GM12878 (cell line): ENCODE measurements around the gene BAG3. TPM values are rescaled to one million over a fixed set of nuclear protein-coding genes. Genes with fewer than 3 reads are reported as not detected.

ENCODE experiments used
- ATAC-seq: fragments of 200-7000 bp; cut with Tn5 transposase; 3 replicates; pipeline ENCODE4 v1.9.1; 2020; ENCODE audit warnings: mild to moderate bottlenecking, moderate library complexity
- BruUV-seq: library from RNA; stranded (reverse); fragments of 400-500 nt; replicated peaks from 2 replicates; lab custom pipeline; 2021; lab: Mats Ljungman, UMichigan
- CTCF ChIA-PET: fragments of 300-600 bp; sonication (Branson Sonifier 250); formaldehyde crosslinking; extraction: SDS; loops from one replicate; lab custom pipeline; 2021; ENCODE audit warnings: inconsistent platforms; lab: Yijun Ruan, JAX
- POLR2A ChIA-PET: fragments of 350-600 bp; formaldehyde crosslinking; extraction: SDS; loops from one replicate; lab custom pipeline; 2021; ENCODE audit warnings: inconsistent platforms; lab: Charles Lee
- RAD21 ChIA-PET: fragments of 300-600 bp; sonication (Branson Sonifier 250); formaldehyde crosslinking; loops from one replicate; lab custom pipeline; 2023; ENCODE audit warnings: antibody characterized with exemption; ENCODE audit not compliant: unreplicated experiment; lab: Charles Lee
- SMC1A ChIA-PET: fragments of 300-600 bp; sonication (Branson Sonifier 250); formaldehyde crosslinking; loops from one replicate; lab custom pipeline; 2023; ENCODE audit not compliant: unreplicated experiment, uncharacterized antibody; lab: Charles Lee
- DNase-seq: peaks from one replicate; pipeline ENCODE4 v3.0.0-alpha.2; 2011; ENCODE audit warnings: low read depth, low spot score
- FAIRE-seq: peaks from 3 replicates; lab custom pipeline; 2011; peaks lifted over from hg19 to GRCh38; lab: Jason Lieb, UNC
- H2AFZ ChIP-seq: 2 replicates; pipeline ENCODE4 v1.6.0; 2011; ENCODE audit warnings: low read depth, low read length, control low read depth; ENCODE audit not compliant: control insufficient read depth
- H3K27ac ChIP-seq: 2 replicates; pipeline ENCODE4 v1.5.1; 2011; ENCODE audit warnings: control low read depth; ENCODE audit not compliant: control insufficient read depth, insufficient read depth
- H3K27me3 ChIP-seq, 2 experiments: replicated peaks in 1 of 2; 2 replicates each; pipeline versions ENCODE4 v1.6.0 to v1.6.1; 2011; ENCODE audit warnings: low read length in 1 of 2; ENCODE audit not compliant: control insufficient read depth in 2 of 2, insufficient read depth in 2 of 2
- H3K36me3 ChIP-seq, 2 experiments: 2 replicates each; pipeline ENCODE4 v1.5.1; 2011; ENCODE audit warnings: low read length in 1 of 2; ENCODE audit not compliant: control insufficient read depth in 2 of 2, insufficient read depth in 2 of 2
- H3K4me1 ChIP-seq: 2 replicates; pipeline ENCODE4 v1.6.1; 2011; ENCODE audit warnings: mild to moderate bottlenecking, low read length, moderate library complexity, mixed read lengths; ENCODE audit not compliant: control insufficient read depth, insufficient read depth
- H3K4me2 ChIP-seq: 2 replicates; pipeline ENCODE4 v1.6.0; 2011; ENCODE audit warnings: control low read depth; ENCODE audit not compliant: control insufficient read depth, insufficient read depth
- H3K4me3 ChIP-seq: fragments of 200-600 bp; sonication (generic); 2 replicates; pipeline ENCODE4 v1.5.1; 2016
- H3K79me2 ChIP-seq: 2 replicates; pipeline ENCODE4 v1.6.0; 2011; ENCODE audit warnings: low read length; ENCODE audit not compliant: control insufficient read depth, insufficient read depth
- H3K9ac ChIP-seq: 2 replicates; pipeline ENCODE4 v1.8.0; 2011; ENCODE audit warnings: low read length, control low read depth, mixed read lengths; ENCODE audit not compliant: control insufficient read depth, insufficient read depth
- H3K9me3 ChIP-seq: replicated peaks from 3 replicates; pipeline ENCODE4 v1.5.1; 2011; ENCODE audit warnings: mild to moderate bottlenecking, low read length; ENCODE audit not compliant: control insufficient read depth, insufficient read depth
- H4K20me1 ChIP-seq: 2 replicates; pipeline ENCODE4 v1.6.0; 2011; ENCODE audit not compliant: control insufficient read depth, insufficient read depth
- HDAC2 ChIP-seq: fragments of 200-600 bp; sonication (generic); IDR thresholded peaks from 2 replicates; pipeline ENCODE4 v1.6.1; 2017
- IKZF2 ChIP-seq, 2 experiments: fragments of 450-650 bp; IDR thresholded peaks; 2 replicates each; pipeline ENCODE4 v1.6.1; 2017; ENCODE audit warnings: mild to moderate bottlenecking in 2 of 2, moderate library complexity in 2 of 2
- NFXL1 ChIP-seq: fragments of 450-650 bp; IDR thresholded peaks from 2 replicates; pipeline ENCODE4 v1.6.1; 2017; ENCODE audit warnings: antibody characterized with exemption, mild to moderate bottlenecking, borderline replicate concordance
- POLR2AphosphoS5 ChIP-seq: IDR thresholded peaks from 2 replicates; pipeline ENCODE4 v1.6.1; 2011; ENCODE audit warnings: mild to moderate bottlenecking, low read length, inconsistent platforms
- STAT3 ChIP-seq: IDR thresholded peaks from 2 replicates; pipeline ENCODE4 v1.6.1; 2011; ENCODE audit warnings: low read depth, low read length, improper control_type of control experiment
- ZNF217 ChIP-seq: fragments of 450-650 bp; IDR thresholded peaks from 2 replicates; pipeline ENCODE4 v1.6.1; 2017; ENCODE audit warnings: antibody characterized with exemption, mild to moderate bottlenecking
- WGBS: methylation state at CpG from one replicate; pipeline ENCODE4 v1.1.6; 2016; ENCODE audit warnings: low lambda C conversion rate; ENCODE audit not compliant: insufficient replicate concordance, insufficient coverage; ENCODE audit errors: missing lambda C conversion rate; 5-methylcytosine and 5-hydroxymethylcytosine counted together
- in situ Hi-C: fragments of 300-500 bp; cut with MboI; formaldehyde crosslinking; loops from 9 replicates; pipeline ENCODE4 v1.14.3; 2018; ENCODE audit warnings: mixed read lengths
- intact Hi-C: fragments of 100-400 bp; cut with micrococcal nuclease; formaldehyde crosslinking; loops from one replicate; pipeline ENCODE4 v1.14.2; 2022; ENCODE audit not compliant: unreplicated experiment
- polyA plus RNA-seq, 11 experiments: library from polyadenylated mRNA; depleted of rRNA in 4 of 11; unstranded in 6 of 11; stranded (reverse) in 5 of 11; fragments of >200 nt; fragmentation: Nextera tagmentation in 4 of 11; fragmentation: Illumina TruSeq in 1 of 11; extraction: Ambion mirVana in 4 of 11; extraction: Trizol in 1 of 11; gene quantifications; 1 replicate in 1 of 11; 2 replicates in 10 of 11; pipeline versions ENCODE4 v1.2.1 to v1.2.3, GENCODE V29; 2011 to 2016; ENCODE audit warnings: inconsistent platforms in 2 of 11, missing spikeins in 2 of 11, low read depth in 1 of 11
- total RNA-seq, 4 experiments: library from RNA; depleted of rRNA in 3 of 4; stranded (reverse); fragments of >200 nt in 3 of 4; fragmentation: Illumina TruSeq in 1 of 4; extraction: Trizol in 1 of 4; gene quantifications; 2 replicates each; pipeline versions ENCODE4 v1.2.1 to v1.2.3, GENCODE V29; 2013 to 2021
- TF ChIP-seq, protein P1 (sequence below): fragments of 450-650 bp; IDR thresholded peaks from 2 replicates; pipeline ENCODE4 v1.6.1; 2016; ENCODE audit warnings: mild to moderate bottlenecking
- TF ChIP-seq, protein P2 (sequence below): fragments of 450-650 bp; IDR thresholded peaks from 2 replicates; pipeline ENCODE4 v1.6.1; 2017; ENCODE audit warnings: mild to moderate bottlenecking
- TF ChIP-seq, protein P3 (sequence below): fragments of 450-650 bp; IDR thresholded peaks from 2 replicates; pipeline ENCODE4 v1.6.1; 2017; ENCODE audit warnings: low read depth, mild to moderate bottlenecking, moderate library complexity

The BAG3 gene
- total and polyA plus RNA-seq, 10 of the 15 experiments (the other 5 are each of a cell fraction or from before 2014, with no cell fraction given) = 0.71 to 14.1 (median 4.3) TPM

DNA sequence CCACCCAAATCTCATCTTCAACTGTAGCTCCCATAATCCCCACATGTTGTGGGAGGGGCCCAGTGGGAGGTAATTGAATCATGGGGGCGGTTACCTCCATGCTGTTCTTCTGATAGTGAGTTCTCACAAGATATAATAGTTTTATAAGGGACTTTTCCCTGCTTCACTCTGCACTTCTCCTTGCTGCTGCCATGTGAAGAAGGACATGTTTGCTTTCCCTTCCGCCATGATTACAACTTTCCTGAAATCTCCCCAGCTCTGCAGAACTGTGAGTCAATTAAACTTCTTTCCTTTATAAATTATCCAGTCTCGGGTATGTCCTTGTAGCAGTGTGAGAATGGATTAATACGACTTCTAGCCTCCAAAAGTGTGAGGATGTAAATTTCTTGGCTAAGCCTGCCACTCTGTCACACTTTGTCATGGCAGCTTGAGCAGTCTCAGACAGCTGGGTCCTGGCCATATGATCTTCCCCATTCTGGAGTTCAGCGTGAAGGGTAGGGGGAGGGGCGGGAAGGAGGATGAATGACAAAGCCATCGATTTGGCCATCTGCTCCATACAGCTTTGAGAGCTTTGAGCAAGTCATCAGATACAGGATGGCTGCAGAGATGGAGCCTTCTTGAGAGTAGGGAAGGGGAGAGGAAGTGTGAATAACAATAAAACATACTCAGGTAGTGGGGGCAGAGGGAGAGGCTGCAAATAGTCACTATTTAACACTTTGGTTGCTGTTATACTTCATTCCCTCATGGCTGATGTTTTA is 55.5 kb downstream of the BAG3 start:
- ChIA-PET RAD21 (interaction anchor here (1.7 to 9.5 kb wide), 5 partner anchors 13 to 45 kb away, joined by 5 to 143 read pairs (median 24); partner anchors contain the start of gene INPP5F), CTCF (interaction anchor here (0.9 to 6.5 kb wide), 4 partner anchors 11 to 21 kb away, joined by 3 to 45 read pairs (median 28); partner anchors contain the start of gene INPP5F), POLR2A (interaction anchor here (0.6 to 6.5 kb wide), 6 partner anchors 8 to 587 kb away, joined by 3 to 85 read pairs (median 3); partner anchors contain the start of gene INPP5F), SMC1A (interaction anchor here (0.9 to 9.6 kb wide), 6 partner anchors 11 to 47 kb away, joined by 5 to 165 read pairs (median 26); partner anchors contain the start of gene INPP5F)
- H3K4me2 ChIP-seq = 0 out of 2 replicates have a peak overlapping the region, but pooled peaks have one; percentile 7
- H3K9ac ChIP-seq = no peak overlapping the region
- no peaks in the 10 kb centered on the region for H3K36me3 ChIP-seq
- FAIRE-seq (no peak), DNase-seq (no peak), ATAC-seq (no peak)
- no peaks in the 10 kb centered on the region for H3K27me3 ChIP-seq
- no peaks in the 10 kb centered on the region for H4K20me1 ChIP-seq
- intact Hi-C loops (no loop called here), in situ Hi-C loops (no loop called here)
- peaks cover 66% of the 10 kb centered on the region for H3K4me1 ChIP-seq
- TF ChIP-seq STAT3 (no peak), POLR2AphosphoS5 (0 out of 2 replicates have a peak, but pooled peaks have one; percentile 4), HDAC2 (0 out of 2 replicates have a peak, but pooled peaks have one; percentile 28), ZNF217 (0 out of 2 replicates have a peak, but pooled peaks have one; percentile 55), NFXL1 (no peak), IKZF2 (IDR thresholded peaks at IDR 0.05) (0 out of 4 replicates have a peak, but pooled peaks of 1 of the 2 experiments have one; percentile 17)
- TF ChIP-seq, protein P1, sequence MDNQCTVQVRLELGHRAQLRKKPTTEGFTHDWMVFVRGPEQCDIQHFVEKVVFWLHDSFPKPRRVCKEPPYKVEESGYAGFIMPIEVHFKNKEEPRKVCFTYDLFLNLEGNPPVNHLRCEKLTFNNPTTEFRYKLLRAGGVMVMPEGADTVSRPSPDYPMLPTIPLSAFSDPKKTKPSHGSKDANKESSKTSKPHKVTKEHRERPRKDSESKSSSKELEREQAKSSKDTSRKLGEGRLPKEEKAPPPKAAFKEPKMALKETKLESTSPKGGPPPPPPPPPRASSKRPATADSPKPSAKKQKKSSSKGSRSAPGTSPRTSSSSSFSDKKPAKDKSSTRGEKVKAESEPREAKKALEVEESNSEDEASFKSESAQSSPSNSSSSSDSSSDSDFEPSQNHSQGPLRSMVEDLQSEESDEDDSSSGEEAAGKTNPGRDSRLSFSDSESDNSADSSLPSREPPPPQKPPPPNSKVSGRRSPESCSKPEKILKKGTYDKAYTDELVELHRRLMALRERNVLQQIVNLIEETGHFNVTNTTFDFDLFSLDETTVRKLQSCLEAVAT = 0 out of 2 replicates have a peak, but pooled peaks have one; percentile 19
- TF ChIP-seq, protein P2, sequence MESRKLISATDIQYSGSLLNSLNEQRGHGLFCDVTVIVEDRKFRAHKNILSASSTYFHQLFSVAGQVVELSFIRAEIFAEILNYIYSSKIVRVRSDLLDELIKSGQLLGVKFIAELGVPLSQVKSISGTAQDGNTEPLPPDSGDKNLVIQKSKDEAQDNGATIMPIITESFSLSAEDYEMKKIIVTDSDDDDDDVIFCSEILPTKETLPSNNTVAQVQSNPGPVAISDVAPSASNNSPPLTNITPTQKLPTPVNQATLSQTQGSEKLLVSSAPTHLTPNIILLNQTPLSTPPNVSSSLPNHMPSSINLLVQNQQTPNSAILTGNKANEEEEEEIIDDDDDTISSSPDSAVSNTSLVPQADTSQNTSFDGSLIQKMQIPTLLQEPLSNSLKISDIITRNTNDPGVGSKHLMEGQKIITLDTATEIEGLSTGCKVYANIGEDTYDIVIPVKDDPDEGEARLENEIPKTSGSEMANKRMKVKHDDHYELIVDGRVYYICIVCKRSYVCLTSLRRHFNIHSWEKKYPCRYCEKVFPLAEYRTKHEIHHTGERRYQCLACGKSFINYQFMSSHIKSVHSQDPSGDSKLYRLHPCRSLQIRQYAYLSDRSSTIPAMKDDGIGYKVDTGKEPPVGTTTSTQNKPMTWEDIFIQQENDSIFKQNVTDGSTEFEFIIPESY = peak; percentile 97
- TF ChIP-seq, protein P3, sequence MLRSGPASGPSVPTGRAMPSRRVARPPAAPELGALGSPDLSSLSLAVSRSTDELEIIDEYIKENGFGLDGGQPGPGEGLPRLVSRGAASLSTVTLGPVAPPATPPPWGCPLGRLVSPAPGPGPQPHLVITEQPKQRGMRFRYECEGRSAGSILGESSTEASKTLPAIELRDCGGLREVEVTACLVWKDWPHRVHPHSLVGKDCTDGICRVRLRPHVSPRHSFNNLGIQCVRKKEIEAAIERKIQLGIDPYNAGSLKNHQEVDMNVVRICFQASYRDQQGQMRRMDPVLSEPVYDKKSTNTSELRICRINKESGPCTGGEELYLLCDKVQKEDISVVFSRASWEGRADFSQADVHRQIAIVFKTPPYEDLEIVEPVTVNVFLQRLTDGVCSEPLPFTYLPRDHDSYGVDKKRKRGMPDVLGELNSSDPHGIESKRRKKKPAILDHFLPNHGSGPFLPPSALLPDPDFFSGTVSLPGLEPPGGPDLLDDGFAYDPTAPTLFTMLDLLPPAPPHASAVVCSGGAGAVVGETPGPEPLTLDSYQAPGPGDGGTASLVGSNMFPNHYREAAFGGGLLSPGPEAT = 0 out of 2 replicates have a peak, but pooled peaks have one; percentile 46
- no TSS peak for BruUV-seq
- no peaks in the 10 kb centered on the region for H3K79me2 ChIP-seq
- H3K4me3 ChIP-seq = no peak overlapping the region
- WGBS = 72% methylated on average over 6 of the region's 7 CpGs
- no peak overlapping the region for H2AFZ ChIP-seq
- peak overlapping the region; percentile 66 for H3K27ac ChIP-seq
- H3K9me3 ChIP-seq = peaks cover 35% of the 10 kb centered on the region
